Measurements from ENCODE around the gene HS3ST4.

HS3ST4 gene

GRCh38 chr16:26186091-26186615 lies 494.4 kb downstream of the HS3ST4 start:
- DNase-seq (ENCODE audit: low read depth, low spot score) = no peak

Measured in brain pericyte (primary cell).